Measurements from ENCODE around the gene RAB37.

Gene RAB37

GRCh38 chr17:74736513-74737298 lies at the start of gene RAB37 (continued):
- no peak for TF ChIP-seq ELK4 (IDR thresholded peaks at IDR 0.05; ENCODE audit: borderline replicate concordance, low read depth, low read length)
- TF ChIP-seq ZBTB17 (tag by site-specific recombination; IDR thresholded peaks at IDR 0.05): no peak
- TF ChIP-seq SP2 (tag by site-specific recombination; IDR thresholded peaks at IDR 0.05): peak; percentile 49
- TF ChIP-seq ZNF398 (tag by site-specific recombination; IDR thresholded peaks at IDR 0.05): peak; percentile 51
- no peak for TF ChIP-seq ZNF600 (tag by site-specific recombination; IDR thresholded peaks at IDR 0.05)
- no peak for TF ChIP-seq ZNF16 (tag by site-specific recombination; IDR thresholded peaks at IDR 0.05; ENCODE audit: low read depth)
- no peak for TF ChIP-seq ZNF121 (tag by site-specific recombination; IDR thresholded peaks at IDR 0.05)
- TF ChIP-seq ZBTB7A (tag by site-specific recombination; IDR thresholded peaks at IDR 0.05; ENCODE audit: low read depth): no peak
- TF ChIP-seq ZNF654 (tag by site-specific recombination; IDR thresholded peaks at IDR 0.05; ENCODE audit: low read depth): no peak
- TF ChIP-seq ZNF560 (tag by site-specific recombination; IDR thresholded peaks at IDR 0.05; ENCODE audit: borderline replicate concordance): no peak
- TF ChIP-seq PRDM6 (tag by site-specific recombination; IDR thresholded peaks at IDR 0.05): no peak
- TF ChIP-seq ZNF140 (tag by site-specific recombination; IDR thresholded peaks at IDR 0.05): no peak
- TF ChIP-seq HOXD13 (CRISPR knock-in tag; IDR thresholded peaks at IDR 0.05; ENCODE audit: borderline replicate concordance): no peak
- TF ChIP-seq ZNF239 (tag by site-specific recombination; IDR thresholded peaks at IDR 0.05): no peak
- TF ChIP-seq ZBTB21 (tag by site-specific recombination; IDR thresholded peaks at IDR 0.05): no peak
- no peak for TF ChIP-seq ZNF148 (tag by site-specific recombination; IDR thresholded peaks at IDR 0.05; ENCODE audit: borderline replicate concordance)
- no peak for TF ChIP-seq ZNF624 (tag by site-specific recombination; IDR thresholded peaks at IDR 0.05)
- TF ChIP-seq KLF17 (tag by site-specific recombination; IDR thresholded peaks at IDR 0.05): 0 out of 2 replicates have a peak, but pooled peaks have one; percentile 14
- TF ChIP-seq ZNF558 (tag by site-specific recombination; IDR thresholded peaks at IDR 0.05): no peak
- no peak; the same call in 1 of the 2 replicates for TF ChIP-seq ZFHX2 (tag by site-specific recombination; conservative IDR thresholded peaks at IDR 0.05)
- no peak for TF ChIP-seq ZNF18 (tag by site-specific recombination; IDR thresholded peaks at IDR 0.05)
- no peak for TF ChIP-seq ZNF621 (tag by site-specific recombination; IDR thresholded peaks at IDR 0.05)
- TF ChIP-seq INSM2 (tag by site-specific recombination; IDR thresholded peaks at IDR 0.05): no peak
- TF ChIP-seq ZNF610 (tag by site-specific recombination; IDR thresholded peaks at IDR 0.05; ENCODE audit: borderline replicate concordance): no peak
- no peak for TF ChIP-seq ZBTB1 (tag by site-specific recombination; IDR thresholded peaks at IDR 0.05)
- no peak for TF ChIP-seq ZNF843 (tag by site-specific recombination; IDR thresholded peaks at IDR 0.05)
- peak; percentile 76 for TF ChIP-seq SP3 (tag by site-specific recombination; IDR thresholded peaks at IDR 0.05)

All from HEK293 (cell line).